Muscle layer of colon (tissue), 2 donors: ENCODE data around the gene KCNC3.

Experiments
- H3K27ac ChIP-seq: one replicate; pipeline ENCODE4 v1.7.0; 2013; ENCODE audit warnings: low read depth, mild to moderate bottlenecking, low read length, moderate library complexity
- H3K27me3 ChIP-seq, 2 donors: one replicate each; pipeline ENCODE4 v1.7.0; 2013; ENCODE audit warnings: low read length in 2 of 2, mild to moderate bottlenecking in 2 of 2; ENCODE audit not compliant: insufficient read depth in 2 of 2, control insufficient read depth in 1 of 2
- H3K36me3 ChIP-seq: one replicate; pipeline ENCODE4 v1.7.0; 2013; ENCODE audit warnings: mild to moderate bottlenecking, low read length; ENCODE audit not compliant: insufficient read depth
- H3K4me1 ChIP-seq: one replicate; pipeline ENCODE4 v1.7.0; 2013; ENCODE audit warnings: mild to moderate bottlenecking, low read length; ENCODE audit not compliant: insufficient read depth
- H3K4me3 ChIP-seq, 2 donors: one replicate each; pipeline ENCODE4 v1.7.0; 2013; ENCODE audit warnings: low read length in 2 of 2, low read depth in 1 of 2, mild to moderate bottlenecking in 1 of 2, moderate library complexity in 1 of 2
- H3K9ac ChIP-seq: one replicate; pipeline ENCODE4 v1.7.0; 2013; ENCODE audit warnings: low read length
- H3K9me3 ChIP-seq: one replicate; pipeline ENCODE4 v1.7.0; 2013; ENCODE audit warnings: mild to moderate bottlenecking, low read length
- donor health status: abdominal sarcoma.
- donor health status: Adenocarcinoma of cecum.

The KCNC3 gene

DNA sequence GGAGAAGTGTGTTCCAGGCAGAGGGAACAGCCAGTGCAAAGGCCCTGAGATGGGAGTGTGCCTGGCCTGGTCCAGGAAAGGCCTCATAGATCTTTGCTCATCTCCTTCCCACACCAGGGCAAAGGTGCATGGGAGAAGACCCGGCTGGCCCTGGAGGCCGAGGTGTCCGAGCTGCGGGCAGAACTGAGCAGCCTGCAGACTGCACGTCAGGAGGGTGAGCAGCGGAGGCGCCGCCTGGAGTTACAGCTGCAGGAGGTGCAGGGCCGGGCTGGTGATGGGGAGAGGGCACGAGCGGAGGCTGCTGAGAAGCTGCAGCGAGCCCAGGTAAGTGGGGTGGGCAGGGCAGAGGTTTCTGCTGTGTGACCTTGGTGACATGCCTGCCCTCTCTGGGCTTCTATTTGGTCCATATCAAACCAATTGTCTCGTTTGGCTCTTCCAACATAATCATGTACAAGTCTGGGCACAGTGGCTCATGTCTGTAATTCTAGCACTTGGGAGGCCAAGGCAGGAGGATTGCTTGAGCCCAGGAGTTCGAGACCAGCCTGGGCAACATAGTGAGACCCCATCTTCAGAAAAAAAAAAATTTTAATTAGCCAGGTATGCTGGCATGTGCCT, 51.1 kb downstream of the KCNC3 start:
- Histone ChIP-seq H3K27me3 (no peaks in the 10 kb centered on the region), H3K4me3 (no peak overlapping the region), H3K9me3 (no peaks in the 10 kb centered on the region), H3K4me1 (no peaks in the 10 kb centered on the region), H3K27ac (no peak overlapping the region), H3K9ac (no peak overlapping the region), H3K36me3 (no peaks in the 10 kb centered on the region)

DNA sequence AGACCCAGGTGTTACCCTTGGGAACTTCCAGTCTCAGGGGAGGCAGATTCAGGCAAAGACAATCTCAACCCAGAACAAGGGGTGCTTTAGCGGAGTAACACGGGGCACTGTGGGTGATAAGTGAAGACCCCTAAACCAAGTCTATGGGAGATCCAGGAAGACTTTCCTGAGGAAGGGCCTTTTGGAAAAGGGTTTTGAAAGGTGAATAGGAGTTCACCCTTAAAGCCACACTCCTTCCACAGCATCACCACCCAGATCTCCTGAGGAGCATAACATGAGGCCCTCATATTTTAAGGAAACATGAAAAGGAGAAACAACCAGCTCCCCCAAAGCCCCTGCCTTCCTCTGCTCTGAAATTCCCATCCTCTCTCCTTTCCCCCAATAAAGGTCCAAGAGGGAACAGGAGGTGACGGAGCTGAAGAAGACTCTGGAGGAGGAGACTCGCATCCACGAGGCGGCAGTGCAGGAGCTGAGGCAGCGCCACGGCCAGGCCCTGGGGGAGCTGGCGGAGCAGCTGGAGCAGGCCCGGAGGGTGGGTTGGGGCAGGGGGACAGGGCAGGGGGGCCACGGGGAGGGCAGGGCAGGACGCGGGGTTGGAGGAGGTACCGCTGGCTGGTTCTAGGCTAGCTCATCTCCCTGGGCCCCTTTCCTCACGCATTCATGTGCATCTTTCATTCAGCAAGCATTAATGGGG, 52.7 kb downstream of the KCNC3 start:
- Histone ChIP-seq H3K4me1 (no peaks in the 10 kb centered on the region), H3K9ac (no peak overlapping the region), H3K27me3 (no peaks in the 10 kb centered on the region), H3K9me3 (no peaks in the 10 kb centered on the region), H3K27ac (no peak overlapping the region), H3K36me3 (no peaks in the 10 kb centered on the region), H3K4me3 (no peak overlapping the region)

DNA sequence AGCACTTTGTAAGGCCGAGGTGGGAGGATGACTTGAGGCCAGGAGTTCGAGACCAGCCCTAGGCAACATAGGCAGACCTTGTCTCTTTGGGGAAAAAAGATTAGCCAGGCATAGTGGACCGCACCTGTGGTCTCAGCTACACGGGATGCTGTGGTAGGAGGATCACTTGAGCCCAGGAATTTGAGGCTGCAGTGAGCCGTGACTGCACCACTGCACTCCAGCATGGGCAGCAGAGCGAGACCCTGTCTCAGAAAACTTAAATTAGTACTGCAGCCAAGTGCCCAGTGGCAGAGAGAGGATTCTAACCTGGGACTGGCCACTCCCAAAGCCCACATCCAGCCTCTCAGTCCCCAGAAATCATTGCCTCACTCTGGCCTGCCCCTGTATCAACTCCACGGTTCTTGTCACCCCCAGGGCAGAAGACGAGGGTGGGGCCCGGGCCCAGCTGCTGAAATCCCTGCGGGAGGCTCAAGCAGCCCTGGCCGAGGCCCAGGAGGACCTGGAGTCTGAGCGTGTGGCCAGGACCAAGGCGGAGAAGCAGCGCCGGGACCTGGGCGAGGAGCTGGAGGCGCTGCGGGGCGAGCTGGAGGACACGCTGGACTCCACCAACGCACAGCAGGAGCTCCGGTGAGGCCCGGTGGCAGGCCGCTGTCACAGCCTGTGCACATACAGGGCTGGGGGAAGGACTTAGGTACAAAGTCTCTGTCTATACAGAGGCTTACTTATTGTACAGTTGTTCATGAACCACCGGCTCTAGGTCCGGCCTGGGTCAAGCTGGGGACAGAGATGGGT, 53.4 kb downstream of the KCNC3 start:
- no peaks in the 10 kb centered on the region for H3K9me3 ChIP-seq
- H3K27me3 ChIP-seq, result peaks cover 0 to 4% of the 10 kb centered on the region in 2 donors
- H3K4me3 ChIP-seq, result no peak overlapping the region
- no peak overlapping the region for H3K27ac ChIP-seq
- H3K36me3 ChIP-seq, result no peaks in the 10 kb centered on the region
- H3K4me1 ChIP-seq, result no peaks in the 10 kb centered on the region
- no peak overlapping the region for H3K9ac ChIP-seq

DNA sequence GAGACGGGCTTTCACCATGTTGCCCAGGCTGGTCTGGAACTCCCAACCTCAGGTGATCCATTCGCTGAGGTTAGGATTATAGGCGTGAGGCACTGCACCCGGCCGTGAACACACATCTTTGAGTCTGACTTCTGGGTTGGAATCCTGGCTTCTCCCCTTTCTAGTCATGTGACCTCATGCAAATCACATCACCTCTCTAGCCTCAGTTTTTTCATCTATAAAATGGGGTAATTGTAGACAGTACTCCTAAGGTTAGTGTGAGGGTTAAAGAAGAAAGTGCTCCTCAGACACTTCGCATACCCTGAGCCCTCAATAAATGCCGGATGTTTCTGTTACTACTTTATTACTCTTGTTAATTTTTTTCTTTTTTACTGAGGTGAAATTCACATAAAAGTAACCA, 55.4 kb downstream of the KCNC3 start:
- H3K27ac ChIP-seq, result no peak overlapping the region
- no peaks in the 10 kb centered on the region for H3K36me3 ChIP-seq

DNA sequence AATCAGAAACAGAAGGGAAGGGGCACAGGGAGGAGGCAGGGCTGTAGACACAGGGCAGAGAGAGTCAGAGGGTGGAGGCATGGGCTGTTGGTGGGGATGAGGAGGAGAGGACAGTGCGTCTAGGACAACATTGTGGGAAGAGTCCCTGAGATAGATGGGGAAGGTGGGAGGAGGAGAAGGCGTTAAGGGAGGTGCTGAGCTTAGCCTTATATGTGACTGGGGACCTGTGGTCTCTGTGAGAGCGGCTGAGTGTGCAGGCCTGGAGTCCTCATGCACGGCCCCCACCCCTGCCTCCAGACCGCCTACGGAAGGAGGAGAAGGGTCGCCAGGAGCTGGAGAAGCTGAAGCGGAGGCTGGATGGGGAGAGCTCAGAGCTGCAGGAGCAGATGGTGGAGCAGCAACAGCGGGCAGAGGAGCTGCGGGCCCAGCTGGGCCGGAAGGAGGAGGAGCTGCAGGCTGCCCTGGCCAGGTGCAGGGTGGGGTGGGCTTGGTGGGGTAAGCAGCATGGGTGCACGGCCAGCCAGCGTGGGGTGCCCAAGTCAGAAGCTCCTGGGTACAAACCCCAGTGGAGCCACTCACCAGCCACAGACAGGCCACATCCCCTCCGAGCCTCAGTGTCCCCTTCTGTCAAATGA, 56.8 kb downstream of the KCNC3 start:
- Histone ChIP-seq H3K9ac (no peak overlapping the region), H3K4me3 (no peak overlapping the region), H3K9me3 (no peaks in the 10 kb centered on the region), H3K27ac (no peak overlapping the region), H3K4me1 (no peaks in the 10 kb centered on the region), H3K27me3 (peaks cover 0 to 4% of the 10 kb centered on the region in 2 donors), H3K36me3 (no peaks in the 10 kb centered on the region)

More for the DNA sequence above, 55.4 kb downstream of the KCNC3 start:
- no peaks in the 10 kb centered on the region for H3K9me3 ChIP-seq
- H3K4me3 ChIP-seq, result no peak overlapping the region
- no peaks in the 10 kb centered on the region for H3K4me1 ChIP-seq
- peaks cover 0 to 4% of the 10 kb centered on the region in 2 donors for H3K27me3 ChIP-seq
- H3K9ac ChIP-seq, result no peak overlapping the region

DNA sequence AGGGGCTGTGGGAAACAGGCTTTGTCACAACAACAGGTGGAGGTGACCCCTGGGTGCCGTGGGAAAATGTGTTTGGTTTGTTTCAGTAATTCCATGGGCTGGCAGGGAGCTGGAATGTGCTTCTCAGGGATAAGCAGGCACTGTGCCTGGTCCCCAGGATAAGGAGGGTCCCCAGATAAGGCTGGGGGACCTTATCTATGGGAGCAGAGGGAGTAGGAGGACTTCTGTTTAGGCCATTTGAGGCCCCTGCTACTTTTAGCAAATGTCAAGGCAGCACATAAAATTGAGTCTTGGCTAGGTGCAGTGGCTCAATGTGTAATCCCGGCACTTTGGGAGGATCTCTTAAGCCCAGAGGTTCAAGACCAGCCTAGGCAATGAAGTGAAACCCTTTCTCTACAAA, 59.5 kb downstream of the KCNC3 start:
- no peak overlapping the region for H3K27ac ChIP-seq
- H3K9ac ChIP-seq, result no peak overlapping the region
- H3K4me3 ChIP-seq, result no peak overlapping the region
- H3K36me3 ChIP-seq, result no peaks in the 10 kb centered on the region
- peaks cover 0 to 4% of the 10 kb centered on the region in 2 donors for H3K27me3 ChIP-seq
- H3K4me1 ChIP-seq, result no peaks in the 10 kb centered on the region
- H3K9me3 ChIP-seq, result no peaks in the 10 kb centered on the region

DNA sequence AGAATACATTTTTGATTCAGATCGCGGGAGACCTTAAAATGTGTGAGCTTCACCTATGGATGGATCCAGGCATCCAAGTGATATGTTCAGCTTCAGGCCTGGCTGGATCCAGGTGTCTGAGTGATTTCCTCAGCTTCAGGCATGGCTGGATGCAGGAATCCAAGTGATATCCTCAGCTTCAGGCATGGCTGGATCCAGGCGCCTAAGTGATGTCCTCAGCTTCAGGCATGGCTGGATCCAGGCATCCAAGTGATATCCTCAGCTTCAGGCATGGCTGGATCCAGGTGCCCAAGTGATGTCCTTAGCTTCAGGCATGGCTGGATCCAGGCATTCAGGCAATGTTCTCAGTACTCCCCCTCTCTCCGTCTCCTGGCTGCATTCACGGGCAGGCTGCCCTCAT, 60.7 kb downstream of the KCNC3 start:
- Histone ChIP-seq H3K9ac (no peak overlapping the region), H3K27me3 (peaks cover 0 to 4% of the 10 kb centered on the region in 2 donors), H3K4me1 (no peaks in the 10 kb centered on the region), H3K36me3 (no peaks in the 10 kb centered on the region), H3K4me3 (no peak overlapping the region), H3K27ac (no peak overlapping the region), H3K9me3 (no peaks in the 10 kb centered on the region)

DNA sequence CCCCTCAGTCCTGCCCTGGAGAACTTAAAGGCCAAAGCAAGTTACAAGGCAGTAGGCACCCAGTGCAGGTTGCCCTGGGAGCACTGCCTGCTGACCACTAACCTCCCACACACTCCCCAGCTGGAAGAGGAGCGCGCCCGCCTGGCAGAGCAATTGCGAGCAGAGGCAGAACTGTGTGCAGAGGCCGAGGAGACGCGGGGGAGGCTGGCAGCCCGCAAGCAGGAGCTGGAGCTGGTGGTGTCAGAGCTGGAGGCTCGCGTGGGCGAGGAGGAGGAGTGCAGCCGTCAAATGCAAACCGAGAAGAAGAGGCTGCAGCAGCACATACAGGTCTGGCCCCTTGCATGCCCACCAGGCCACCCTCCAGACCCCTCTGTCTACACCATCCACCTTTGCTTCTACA, 61.1 kb downstream of the KCNC3 start:
- H3K9me3 ChIP-seq, result no peaks in the 10 kb centered on the region
- no peaks in the 10 kb centered on the region for H3K4me1 ChIP-seq
- no peak overlapping the region for H3K4me3 ChIP-seq
- H3K27ac ChIP-seq, result no peak overlapping the region
- peaks cover 0 to 4% of the 10 kb centered on the region in 2 donors for H3K27me3 ChIP-seq
- H3K9ac ChIP-seq, result no peak overlapping the region
- no peaks in the 10 kb centered on the region for H3K36me3 ChIP-seq

DNA sequence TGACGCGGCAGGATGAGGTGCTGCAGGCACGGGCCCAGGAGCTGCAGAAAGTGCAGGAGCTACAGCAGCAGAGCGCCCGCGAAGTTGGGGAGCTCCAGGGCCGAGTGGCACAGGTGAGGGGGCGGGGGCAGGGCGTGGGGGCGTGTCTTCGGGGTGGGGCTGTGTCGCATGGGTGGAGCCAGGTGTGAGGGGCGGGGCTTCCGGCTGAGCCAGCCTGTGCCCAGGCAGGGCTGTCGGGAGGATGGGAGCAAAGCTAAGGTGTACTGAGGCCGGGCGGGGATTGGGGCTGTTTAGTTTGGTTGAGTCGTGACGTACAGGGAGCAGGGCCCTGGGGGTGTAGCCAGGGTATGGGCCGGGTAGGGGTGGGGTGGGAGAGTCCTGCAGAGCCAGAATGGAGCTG, 62.3 kb downstream of the KCNC3 start:
- Histone ChIP-seq H3K27me3 (peaks cover 0 to 4% of the 10 kb centered on the region in 2 donors), H3K9ac (no peak overlapping the region), H3K9me3 (no peaks in the 10 kb centered on the region), H3K27ac (no peak overlapping the region), H3K4me3 (no peak overlapping the region), H3K36me3 (no peaks in the 10 kb centered on the region), H3K4me1 (no peaks in the 10 kb centered on the region)

DNA sequence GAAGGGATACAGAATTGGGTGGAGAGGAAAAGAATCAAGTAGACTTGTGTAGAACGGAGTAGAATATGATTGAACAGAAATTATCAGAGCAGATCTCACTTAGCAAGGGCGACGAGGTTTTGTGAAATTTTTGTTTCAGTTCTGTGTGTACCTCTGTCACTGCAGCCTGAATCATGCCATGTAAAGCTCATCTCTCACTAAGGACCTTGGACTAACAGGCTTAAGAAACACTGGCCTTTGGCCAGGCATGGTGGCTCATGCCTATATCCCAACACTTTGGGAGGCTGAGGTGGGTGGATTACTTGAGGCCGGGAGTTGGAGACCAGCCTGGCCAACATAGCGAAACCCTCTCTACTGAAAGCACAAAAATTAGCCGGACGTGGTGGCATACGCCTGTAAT, 63.1 kb downstream of the KCNC3 start:
- Histone ChIP-seq H3K9me3 (no peaks in the 10 kb centered on the region), H3K9ac (no peak overlapping the region), H3K36me3 (no peaks in the 10 kb centered on the region), H3K4me3 (no peak overlapping the region), H3K4me1 (no peaks in the 10 kb centered on the region), H3K27ac (no peak overlapping the region), H3K27me3 (no peaks in the 10 kb centered on the region)

DNA sequence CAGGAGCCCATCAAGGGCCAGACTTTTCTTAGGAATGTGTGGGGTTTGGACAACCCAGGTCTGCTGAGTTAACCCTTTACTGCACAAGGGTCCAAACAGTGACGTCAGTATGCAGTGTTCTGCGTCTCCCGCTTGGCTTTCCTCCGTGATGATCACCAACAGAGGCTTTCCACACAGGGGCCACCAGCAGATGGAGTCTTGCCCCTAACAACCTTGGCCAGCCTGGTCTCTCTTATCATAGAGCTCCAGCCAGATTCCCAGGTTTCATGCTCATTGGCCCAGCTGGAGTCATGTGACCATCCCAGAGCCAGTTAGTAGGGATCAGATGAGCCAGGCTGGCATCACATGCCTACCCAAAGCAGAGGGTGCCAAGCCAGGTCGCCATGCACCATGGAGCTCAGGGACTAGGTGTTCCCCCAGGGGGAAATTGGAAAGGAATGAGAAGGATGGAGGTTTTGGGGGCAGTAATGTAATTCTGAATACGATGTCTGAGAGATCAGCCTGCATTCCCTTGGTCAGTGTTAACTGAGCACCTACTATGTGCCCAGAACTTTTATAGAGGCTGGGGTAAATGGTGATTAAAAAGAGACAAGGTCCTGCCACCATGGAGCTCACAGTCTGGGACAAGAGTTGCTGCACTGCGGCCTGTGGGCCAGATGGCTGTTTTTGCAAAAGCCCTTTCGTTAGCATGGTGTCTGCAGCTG, 64.5 kb downstream of the KCNC3 start:
- Histone ChIP-seq H3K36me3 (no peaks in the 10 kb centered on the region), H3K4me1 (no peaks in the 10 kb centered on the region), H3K4me3 (no peak overlapping the region), H3K9me3 (no peaks in the 10 kb centered on the region), H3K27ac (no peak overlapping the region), H3K27me3 (no peaks in the 10 kb centered on the region), H3K9ac (no peak overlapping the region)
